ENCODE measurements around the gene MS4A10. TPM values are rescaled to one million over a fixed set of nuclear protein-coding genes. Genes with fewer than 3 reads are reported as not detected.
"Not testable (repeated sequence)": the region's sequence is repeated elsewhere in the genome, so short reads cannot be mapped to it uniquely, and the experiment has no call there.

Gene MS4A10
- total RNA-seq, 1 donor from 2014 or later = not detected

GRCh38 chr11:60821827-60822599 is 36.9 kb downstream of the MS4A10 start:
- DNase-seq (ENCODE audit: extremely low read depth, low read depth, low spot score) = no peak

GRCh38 chr11:60823745-60824306 is 38.7 kb downstream of the MS4A10 start:
- DNase-seq (ENCODE audit: extremely low read depth, low read depth, low spot score) = not testable (repeated sequence)

- no peak for DNase-seq (ENCODE audit: extremely low read depth, low read depth, low spot score)
Measured at GRCh38 chr11:60825118-60825517, 40.0 kb downstream of the MS4A10 start.

DNA sequence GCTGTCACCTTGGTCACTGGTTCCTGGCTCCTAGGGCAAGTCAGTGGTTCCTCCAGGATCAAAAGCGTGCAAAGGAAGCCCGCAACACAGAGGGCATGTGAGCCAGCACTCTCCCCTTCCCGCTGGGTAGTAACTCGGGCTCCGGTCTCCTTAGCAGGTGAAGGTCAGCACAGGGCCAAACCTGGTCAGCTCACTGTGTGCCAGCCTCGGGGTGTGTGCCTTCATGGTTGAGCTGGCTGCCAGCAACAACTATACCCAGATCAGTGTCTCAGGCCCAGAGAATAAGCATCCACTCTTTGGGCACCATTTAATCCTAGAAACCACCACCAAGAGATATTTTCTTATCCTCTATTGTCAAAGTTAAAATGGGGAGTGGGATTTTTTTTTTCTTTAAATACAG is 40.7 kb downstream of the MS4A10 start:
- DNase-seq (ENCODE audit: extremely low read depth, low read depth, low spot score) = no peak

DNA sequence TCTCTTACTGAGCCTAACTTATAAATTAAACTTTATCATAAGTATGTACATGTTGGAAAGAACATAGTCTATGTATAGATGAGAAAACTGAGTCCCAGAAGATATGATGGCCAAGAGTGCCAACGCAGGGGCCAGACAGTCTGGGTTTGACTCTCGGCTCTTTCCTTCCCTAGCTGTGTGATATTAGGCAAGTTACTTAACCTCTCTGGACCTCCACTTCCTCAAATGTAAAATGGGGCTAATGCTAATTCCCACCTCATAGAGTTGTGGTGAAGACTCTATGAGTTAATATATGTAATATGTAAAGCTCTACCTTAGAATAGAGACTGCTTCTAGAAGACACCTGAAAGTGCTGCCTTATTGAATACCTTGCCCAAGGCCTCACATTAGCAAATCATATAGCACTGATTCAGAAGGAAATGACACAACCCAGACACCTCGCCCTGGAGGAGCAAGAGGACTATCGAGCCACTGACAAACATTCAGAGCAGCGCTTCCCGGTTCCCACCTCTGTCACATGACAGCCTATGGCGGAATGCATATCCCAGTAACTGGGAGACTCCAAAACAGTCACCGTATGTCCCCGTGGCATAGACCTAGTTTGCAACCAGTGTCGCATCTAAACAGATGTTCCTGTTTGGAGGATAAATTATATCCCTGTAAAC is 45.5 kb downstream of the MS4A10 start:
- no peak for DNase-seq (ENCODE audit: extremely low read depth, low read depth, low spot score)

GRCh38 chr11:60831143-60831500 is 46.0 kb downstream of the MS4A10 start:
- DNase-seq (ENCODE audit: extremely low read depth, low read depth, low spot score) = peak; percentile 63

- DNase-seq (ENCODE audit: extremely low read depth, low read depth, low spot score) = no peak
Measured at GRCh38 chr11:60831501-60832079, 46.5 kb downstream of the MS4A10 start.

- no peak for DNase-seq (ENCODE audit: extremely low read depth, low read depth, low spot score)
Measured at GRCh38 chr11:60834742-60835533, 49.8 kb downstream of the MS4A10 start.

- DNase-seq (ENCODE audit: extremely low read depth, low read depth, low spot score) = no peak
Measured at GRCh38 chr11:60835534-60835846, 50.4 kb downstream of the MS4A10 start.

DNA sequence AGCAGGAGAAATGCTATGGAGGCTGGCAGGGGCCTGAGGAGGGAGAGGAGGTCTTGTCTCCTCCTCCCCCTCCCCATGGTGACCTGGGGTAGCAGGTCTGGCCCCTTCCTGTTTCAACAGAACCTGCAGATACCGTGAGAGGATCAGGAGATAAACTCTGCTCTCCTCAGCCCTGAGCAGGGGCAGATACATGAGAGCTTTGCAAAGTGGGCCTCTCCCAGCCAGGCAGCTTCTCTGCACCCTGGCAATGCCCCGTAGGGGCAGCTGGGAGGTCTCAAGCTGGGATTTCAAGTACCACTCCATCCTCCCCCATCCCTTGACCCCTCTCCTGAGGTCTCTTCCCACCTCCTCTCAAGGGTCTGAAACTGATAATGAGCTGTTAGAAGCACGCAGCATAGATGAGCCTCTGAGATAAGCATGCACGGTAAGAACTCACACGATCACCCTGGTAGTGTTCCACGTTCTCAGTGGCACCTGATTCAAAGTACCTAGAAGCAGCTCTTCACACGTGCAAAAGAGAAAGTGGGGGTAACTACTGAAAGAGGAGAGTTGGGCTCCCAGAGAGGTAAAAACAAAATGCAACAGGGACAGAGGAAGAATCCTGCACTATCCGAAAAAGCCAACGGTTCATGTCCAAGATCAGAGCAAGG is 51.9 kb downstream of the MS4A10 start:
- no peak for DNase-seq (ENCODE audit: extremely low read depth, low read depth, low spot score)

DNA sequence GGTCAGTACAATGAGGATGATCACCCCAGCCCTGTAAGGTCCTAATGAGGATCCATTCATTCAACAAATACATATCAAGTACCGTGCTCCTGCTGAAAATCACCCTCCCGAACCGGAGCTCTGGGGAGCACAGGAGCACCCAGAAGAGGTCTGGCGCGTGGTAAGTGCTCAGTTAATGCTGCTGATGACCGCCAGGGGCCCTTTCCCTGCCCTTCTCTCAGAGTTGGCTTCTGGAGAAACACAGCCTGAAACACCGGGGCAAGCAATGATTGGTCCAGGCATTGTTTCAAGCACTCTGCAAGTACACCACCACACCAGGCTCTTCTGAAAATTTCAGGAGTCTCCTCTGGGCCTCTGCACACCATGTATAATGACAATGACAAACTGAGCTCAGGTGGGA is 53.0 kb downstream of the MS4A10 start:
- DNase-seq (ENCODE audit: extremely low read depth, low read depth, low spot score) = no peak

- DNase-seq (ENCODE audit: extremely low read depth, low read depth, low spot score) = no peak
Measured at GRCh38 chr11:60840470-60841430, 55.6 kb downstream of the MS4A10 start.

DNA sequence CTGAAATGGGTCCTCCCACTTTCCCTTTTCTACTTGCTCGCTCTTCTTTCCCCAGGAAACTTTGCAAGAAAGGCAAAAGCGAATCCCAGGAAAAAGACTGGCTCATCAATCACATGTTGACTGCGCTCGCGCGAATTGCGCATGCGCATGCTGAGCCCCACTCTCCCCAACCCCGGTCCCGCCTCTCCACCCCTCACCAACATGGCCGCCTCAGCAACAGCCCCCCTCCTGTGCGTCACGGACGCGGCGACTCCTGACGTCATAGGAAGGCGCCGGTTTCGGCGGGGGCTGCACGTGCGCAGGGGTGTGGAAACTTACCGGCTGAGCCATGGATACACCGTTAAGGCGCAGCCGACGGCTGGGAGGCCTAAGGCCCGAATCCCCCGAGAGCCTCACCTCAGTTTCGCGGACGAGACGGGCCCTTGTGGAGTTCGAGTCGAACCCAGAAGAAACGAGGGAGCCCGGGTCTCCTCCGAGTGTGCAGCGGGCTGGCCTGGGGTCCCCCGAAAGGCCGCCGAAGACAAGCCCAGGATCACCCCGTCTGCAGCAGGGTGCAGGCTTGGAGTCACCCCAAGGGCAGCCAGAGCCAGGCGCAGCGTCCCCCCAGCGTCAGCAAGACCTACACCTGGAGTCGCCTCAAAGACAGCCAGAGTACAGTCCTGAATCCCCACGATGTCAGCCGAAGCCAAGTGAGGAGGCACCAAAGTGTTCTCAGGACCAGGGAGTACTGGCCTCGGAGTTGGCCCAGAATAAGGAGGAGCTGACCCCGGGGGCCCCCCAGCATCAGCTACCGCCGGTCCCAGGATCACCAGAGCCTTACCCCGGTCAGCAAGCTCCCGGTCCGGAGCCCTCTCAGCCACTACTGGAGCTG is 56.9 kb downstream of the MS4A10 start, which contains the start of gene CCDC86:
CCDC86 (plus strand) TSS at position 317 of the 871 bp plus-strand sequence; CDS start at position 329, 12 bp downstream.
- peak; percentile 63 for DNase-seq (ENCODE audit: extremely low read depth, low read depth, low spot score)

- DNase-seq (ENCODE audit: extremely low read depth, low read depth, low spot score) = no peak
Measured at GRCh38 chr11:60842668-60843600, 57.8 kb downstream of the MS4A10 start.

GRCh38 chr11:60844045-60844869 is 59.1 kb downstream of the MS4A10 start:
- no peak for DNase-seq (ENCODE audit: extremely low read depth, low read depth, low spot score)

GRCh38 chr11:60844870-60845221 is 59.7 kb downstream of the MS4A10 start:
- DNase-seq (ENCODE audit: extremely low read depth, low read depth, low spot score) = no peak
